GM06990 (cell line): Measurements from ENCODE around the gene BNC2.
"Not testable (repeated sequence)": the region's sequence is repeated elsewhere in the genome, so short reads cannot be mapped to it uniquely, and the experiment has no call there.

Experiments
- DNase-seq: peaks from one replicate; pipeline ENCODE4 v3.0.0-alpha.2; 2011; ENCODE audit not compliant: insufficient read length; ENCODE audit errors: extremely low read depth
- H3K27me3 ChIP-seq: replicated peaks from 2 replicates; pipeline ENCODE4 v1.6.0; 2011; ENCODE audit warnings: low read length; ENCODE audit not compliant: control insufficient read depth, insufficient read depth
- H3K36me3 ChIP-seq: 2 replicates; pipeline ENCODE4 v1.5.1; 2011; ENCODE audit warnings: low read length; ENCODE audit not compliant: control insufficient read depth, insufficient read depth
- H3K4me3 ChIP-seq: replicated peaks from 2 replicates; pipeline ENCODE4 v1.5.1; 2011; ENCODE audit warnings: low read depth, mild to moderate bottlenecking, control low read depth, low read length
- TF ChIP-seq, protein P1 (sequence below): IDR thresholded peaks from 2 replicates; pipeline ENCODE4 v1.5.1; 2011; ENCODE audit warnings: low read length, control low read depth, mild to moderate bottlenecking, inconsistent platforms; ENCODE audit not compliant: insufficient read depth, poor library complexity, severe bottlenecking

BNC2 gene, protein sequence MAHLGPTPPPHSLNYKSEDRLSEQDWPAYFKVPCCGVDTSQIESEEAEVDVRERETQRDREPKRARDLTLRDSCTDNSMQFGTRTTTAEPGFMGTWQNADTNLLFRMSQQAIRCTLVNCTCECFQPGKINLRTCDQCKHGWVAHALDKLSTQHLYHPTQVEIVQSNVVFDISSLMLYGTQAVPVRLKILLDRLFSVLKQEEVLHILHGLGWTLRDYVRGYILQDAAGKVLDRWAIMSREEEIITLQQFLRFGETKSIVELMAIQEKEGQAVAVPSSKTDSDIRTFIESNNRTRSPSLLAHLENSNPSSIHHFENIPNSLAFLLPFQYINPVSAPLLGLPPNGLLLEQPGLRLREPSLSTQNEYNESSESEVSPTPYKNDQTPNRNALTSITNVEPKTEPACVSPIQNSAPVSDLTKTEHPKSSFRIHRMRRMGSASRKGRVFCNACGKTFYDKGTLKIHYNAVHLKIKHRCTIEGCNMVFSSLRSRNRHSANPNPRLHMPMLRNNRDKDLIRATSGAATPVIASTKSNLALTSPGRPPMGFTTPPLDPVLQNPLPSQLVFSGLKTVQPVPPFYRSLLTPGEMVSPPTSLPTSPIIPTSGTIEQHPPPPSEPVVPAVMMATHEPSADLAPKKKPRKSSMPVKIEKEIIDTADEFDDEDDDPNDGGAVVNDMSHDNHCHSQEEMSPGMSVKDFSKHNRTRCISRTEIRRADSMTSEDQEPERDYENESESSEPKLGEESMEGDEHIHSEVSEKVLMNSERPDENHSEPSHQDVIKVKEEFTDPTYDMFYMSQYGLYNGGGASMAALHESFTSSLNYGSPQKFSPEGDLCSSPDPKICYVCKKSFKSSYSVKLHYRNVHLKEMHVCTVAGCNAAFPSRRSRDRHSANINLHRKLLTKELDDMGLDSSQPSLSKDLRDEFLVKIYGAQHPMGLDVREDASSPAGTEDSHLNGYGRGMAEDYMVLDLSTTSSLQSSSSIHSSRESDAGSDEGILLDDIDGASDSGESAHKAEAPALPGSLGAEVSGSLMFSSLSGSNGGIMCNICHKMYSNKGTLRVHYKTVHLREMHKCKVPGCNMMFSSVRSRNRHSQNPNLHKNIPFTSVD

DNA sequence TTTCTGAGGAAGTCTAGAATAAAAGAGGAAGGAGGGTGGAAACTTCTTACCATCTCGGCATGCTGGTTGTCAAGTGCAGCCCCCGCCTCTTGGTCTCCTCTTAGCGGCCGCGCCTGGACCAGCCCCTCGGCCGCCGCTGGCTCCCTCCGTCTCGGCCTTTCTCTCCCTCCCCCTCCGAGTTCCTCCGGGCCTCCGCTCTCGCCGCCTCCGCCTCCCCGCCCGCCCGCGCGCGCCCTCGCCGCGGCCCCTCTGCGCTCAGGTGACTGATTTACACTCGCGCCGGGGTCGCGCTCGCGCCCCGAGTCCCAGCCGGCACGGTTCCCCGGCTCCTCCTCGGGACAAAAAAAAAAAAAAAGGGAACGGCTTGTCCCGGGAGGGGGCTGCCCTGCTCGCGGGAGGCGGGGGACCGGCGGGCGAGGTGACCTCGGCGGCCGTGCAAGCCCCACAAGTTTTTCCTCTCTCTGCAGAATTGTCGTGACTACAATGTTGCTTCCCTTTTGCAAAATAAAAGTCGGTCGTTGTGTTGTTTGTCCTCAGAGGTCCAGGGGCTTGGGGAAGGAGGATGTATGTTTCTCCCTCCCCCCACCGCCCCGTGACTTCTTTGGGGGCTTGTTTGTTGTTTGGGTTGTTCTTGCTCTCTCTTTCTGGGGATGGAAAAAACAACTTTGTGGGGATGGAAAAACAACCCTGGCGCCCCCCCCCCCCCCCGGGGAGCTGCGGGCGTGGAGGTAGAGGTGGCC, at the start of gene BNC2:
TSS of gene BNC2 (minus strand) at position 75 of the 740 bp plus-strand sequence. CDS start at position 53, 22 bp downstream.
- peak; percentile 11 for DNase-seq
- TF ChIP-seq, protein P1, sequence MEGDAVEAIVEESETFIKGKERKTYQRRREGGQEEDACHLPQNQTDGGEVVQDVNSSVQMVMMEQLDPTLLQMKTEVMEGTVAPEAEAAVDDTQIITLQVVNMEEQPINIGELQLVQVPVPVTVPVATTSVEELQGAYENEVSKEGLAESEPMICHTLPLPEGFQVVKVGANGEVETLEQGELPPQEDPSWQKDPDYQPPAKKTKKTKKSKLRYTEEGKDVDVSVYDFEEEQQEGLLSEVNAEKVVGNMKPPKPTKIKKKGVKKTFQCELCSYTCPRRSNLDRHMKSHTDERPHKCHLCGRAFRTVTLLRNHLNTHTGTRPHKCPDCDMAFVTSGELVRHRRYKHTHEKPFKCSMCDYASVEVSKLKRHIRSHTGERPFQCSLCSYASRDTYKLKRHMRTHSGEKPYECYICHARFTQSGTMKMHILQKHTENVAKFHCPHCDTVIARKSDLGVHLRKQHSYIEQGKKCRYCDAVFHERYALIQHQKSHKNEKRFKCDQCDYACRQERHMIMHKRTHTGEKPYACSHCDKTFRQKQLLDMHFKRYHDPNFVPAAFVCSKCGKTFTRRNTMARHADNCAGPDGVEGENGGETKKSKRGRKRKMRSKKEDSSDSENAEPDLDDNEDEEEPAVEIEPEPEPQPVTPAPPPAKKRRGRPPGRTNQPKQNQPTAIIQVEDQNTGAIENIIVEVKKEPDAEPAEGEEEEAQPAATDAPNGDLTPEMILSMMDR: no peak
- H3K4me3 ChIP-seq: no peak within 1 kb of the TSS

DNA sequence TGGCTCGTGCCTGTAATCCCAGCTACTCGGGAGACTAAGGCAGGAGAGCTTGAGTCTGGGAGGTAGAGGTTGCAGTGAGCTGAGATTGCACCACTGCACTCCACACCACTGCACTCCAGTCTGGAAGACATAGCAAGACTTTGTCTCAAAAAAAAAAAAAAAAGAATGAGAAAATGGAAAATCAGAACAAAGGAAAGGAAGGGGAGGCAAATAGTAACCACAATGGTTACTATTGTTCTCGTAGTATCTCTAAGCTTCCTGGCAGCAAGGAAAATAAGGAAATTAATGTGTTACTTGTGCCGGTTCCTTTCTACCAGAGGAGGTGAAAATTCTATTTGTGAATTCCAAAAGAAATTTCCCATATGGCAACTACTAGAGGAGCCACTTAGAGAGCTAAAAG, 48.5 kb upstream of the BNC2 start:
- no peaks in the 10 kb centered on the region for H3K36me3 ChIP-seq
- TF ChIP-seq, protein P1: no peak
- DNase-seq: no peak

More for the DNA sequence above, at the start of gene BNC2:
- H3K27me3 ChIP-seq: no peaks in the 10 kb centered on the region
- H3K36me3 ChIP-seq: no peaks in the 10 kb centered on the region

DNA sequence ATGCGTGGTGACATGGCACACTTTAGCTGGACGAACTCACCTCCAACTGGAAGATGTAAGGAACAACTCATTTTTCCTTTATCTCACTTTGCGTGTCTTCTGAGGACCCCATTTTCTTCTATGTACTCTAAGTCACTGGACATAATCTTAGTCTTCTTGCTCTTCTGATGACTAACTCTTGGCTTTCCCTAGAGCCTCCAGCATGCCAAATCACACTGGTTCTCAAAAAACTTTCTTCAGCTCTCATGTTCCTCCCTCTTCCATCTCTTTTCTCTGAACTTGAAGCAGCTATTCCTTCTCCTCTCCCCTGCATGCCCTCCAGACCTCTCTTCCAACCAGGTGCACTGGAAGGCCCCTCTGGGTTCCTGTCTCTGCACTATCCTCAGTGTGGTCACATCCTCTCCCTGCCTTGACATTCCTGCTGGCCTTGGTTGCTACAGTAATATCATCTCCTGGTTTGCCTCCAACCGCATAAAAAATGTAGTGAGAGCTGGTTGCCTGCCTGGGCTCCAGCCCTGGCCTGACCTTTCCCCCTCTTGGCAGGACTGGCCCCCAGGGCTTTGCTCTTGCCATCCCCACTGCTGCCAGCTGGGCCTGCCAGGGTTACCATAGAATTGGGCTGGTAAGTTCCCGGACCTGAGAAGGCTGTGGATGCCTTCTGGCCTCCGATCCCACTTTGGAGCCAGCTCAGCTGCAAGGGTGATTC, 44.8 kb upstream of the BNC2 start:
- H3K4me3 ChIP-seq: no peak overlapping the region
- no peaks in the 10 kb centered on the region for H3K36me3 ChIP-seq
- DNase-seq: no peak
- TF ChIP-seq, protein P1: no peak
- H3K27me3 ChIP-seq: no peaks in the 10 kb centered on the region

More for the DNA sequence above, 48.5 kb upstream of the BNC2 start:
- Histone ChIP-seq H3K27me3 (no peaks in the 10 kb centered on the region), H3K4me3 (no peak overlapping the region)

DNA sequence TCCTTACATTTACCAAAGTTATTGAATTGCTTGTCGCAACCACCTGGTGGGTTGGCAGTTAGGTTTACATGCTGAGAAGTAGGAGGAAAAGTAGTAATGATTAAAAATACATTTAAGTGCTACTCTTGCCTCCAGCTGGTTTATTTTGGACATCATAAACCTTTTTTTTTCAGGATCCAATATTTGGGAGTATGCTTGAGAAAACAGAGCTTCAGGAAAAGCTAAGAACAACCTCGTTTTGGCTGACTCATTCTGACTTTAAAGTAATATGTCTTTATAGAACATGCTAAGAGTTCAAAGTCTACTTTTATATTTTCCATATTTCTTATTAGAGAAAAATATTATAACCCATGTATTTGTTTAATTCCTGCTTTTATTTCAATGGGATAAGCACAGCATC, 41.7 kb upstream of the BNC2 start:
- TF ChIP-seq, protein P1: no peak
- no peaks in the 10 kb centered on the region for H3K36me3 ChIP-seq
- no peak for DNase-seq
- H3K27me3 ChIP-seq: no peaks in the 10 kb centered on the region
- no peak overlapping the region for H3K4me3 ChIP-seq

DNA sequence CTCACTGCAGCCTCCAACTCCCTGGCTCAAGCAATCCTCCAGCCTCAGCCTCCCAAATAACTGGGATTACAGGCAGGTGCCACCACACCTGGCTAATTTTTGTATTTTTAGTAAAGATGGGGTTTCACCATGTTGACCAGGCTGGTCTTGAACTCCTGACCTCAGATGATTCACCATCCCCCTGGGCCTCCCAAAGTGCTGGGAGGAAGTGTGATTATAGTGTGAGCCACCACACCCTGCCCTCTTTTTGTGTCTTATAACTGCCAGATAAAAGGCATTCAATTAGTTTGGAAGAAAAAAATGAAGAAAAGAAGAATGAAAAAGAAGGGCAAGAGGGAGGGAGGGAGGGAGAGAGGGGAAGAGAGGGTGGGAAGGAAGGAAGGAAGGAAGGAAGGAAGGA, 37.7 kb upstream of the BNC2 start:
- not testable (repeated sequence) for H3K4me3 ChIP-seq, H3K27me3 ChIP-seq, DNase-seq, H3K36me3 ChIP-seq
